GM12874 (cell line): ENCODE data around the gene HOXB6.

Experiments
- TF ChIP-seq, protein P1 (sequence below): IDR thresholded peaks from 2 replicates; pipeline ENCODE4 v1.5.1; 2011; ENCODE audit warnings: low read depth, mild to moderate bottlenecking, control low read depth, low read length, moderate library complexity; ENCODE audit not compliant: insufficient read depth

Gene HOXB6

DNA sequence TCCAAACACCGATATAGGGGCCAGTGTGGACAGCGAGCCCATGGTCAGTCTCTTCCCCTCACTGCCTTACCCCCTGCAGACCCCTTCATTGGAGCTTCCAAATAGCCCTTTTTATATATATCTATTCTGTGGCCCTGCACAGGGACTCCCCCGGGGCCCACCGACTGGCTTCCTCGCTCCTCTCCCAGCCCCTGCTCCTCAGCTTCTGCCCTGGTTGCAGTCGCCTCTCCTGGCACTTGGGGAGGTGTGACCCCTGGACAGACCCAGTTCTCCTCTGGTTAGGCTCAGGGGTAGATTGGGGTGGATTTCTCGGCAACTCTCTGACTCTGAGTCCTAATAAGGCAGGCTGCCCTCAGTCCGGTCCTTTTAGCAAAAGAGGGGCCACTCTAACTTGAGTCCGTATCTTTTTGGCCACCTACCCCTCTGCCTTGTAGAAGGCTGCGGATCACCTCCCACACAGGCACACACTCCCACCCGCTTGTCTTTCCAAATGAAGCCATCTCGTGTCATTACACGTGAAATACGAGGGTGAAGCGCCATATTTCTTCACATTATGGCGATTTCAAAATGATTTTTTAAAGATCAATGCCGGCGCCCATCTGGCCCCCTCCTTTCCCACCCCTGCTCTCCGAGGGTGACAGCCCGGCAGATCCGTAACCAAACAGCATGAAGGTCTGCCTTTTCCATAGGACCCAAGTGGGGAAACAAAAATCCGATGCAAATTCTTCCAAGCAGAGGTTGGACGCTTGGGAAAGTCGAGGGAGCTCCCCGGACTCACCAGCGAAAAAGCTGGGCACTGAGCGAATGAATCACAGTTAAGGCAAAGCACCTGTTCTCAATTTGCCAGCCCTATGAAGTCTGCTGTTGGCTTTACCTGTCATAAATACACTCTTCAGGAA, 23.1 kb upstream of the HOXB6 start:
- TF ChIP-seq, protein P1, sequence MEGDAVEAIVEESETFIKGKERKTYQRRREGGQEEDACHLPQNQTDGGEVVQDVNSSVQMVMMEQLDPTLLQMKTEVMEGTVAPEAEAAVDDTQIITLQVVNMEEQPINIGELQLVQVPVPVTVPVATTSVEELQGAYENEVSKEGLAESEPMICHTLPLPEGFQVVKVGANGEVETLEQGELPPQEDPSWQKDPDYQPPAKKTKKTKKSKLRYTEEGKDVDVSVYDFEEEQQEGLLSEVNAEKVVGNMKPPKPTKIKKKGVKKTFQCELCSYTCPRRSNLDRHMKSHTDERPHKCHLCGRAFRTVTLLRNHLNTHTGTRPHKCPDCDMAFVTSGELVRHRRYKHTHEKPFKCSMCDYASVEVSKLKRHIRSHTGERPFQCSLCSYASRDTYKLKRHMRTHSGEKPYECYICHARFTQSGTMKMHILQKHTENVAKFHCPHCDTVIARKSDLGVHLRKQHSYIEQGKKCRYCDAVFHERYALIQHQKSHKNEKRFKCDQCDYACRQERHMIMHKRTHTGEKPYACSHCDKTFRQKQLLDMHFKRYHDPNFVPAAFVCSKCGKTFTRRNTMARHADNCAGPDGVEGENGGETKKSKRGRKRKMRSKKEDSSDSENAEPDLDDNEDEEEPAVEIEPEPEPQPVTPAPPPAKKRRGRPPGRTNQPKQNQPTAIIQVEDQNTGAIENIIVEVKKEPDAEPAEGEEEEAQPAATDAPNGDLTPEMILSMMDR, result no peak

DNA sequence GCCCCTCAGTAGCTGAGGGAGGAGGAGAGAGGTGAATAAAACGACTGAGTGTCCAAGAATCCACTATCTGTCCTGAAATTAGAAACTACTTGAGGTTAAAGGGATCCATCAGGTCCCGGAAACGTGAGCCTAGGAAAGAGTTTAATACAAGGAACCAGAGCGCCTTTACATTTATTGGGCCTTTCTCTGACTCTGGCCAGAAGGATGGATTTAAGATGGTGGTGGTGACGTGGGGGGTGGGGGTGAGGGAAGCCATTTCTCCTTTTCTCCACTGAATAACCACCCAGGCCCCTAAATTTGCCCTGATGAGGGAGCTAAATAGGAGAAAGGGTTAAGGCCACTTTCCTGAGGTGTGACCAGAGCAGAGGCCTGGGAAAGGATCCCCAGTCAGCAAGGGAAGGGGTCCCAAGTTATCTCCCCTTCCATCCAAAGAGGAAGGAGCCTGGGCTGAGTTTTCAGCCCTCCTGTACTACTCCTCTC, 22.4 kb upstream of the HOXB6 start:
- TF ChIP-seq, protein P1, result no peak

DNA sequence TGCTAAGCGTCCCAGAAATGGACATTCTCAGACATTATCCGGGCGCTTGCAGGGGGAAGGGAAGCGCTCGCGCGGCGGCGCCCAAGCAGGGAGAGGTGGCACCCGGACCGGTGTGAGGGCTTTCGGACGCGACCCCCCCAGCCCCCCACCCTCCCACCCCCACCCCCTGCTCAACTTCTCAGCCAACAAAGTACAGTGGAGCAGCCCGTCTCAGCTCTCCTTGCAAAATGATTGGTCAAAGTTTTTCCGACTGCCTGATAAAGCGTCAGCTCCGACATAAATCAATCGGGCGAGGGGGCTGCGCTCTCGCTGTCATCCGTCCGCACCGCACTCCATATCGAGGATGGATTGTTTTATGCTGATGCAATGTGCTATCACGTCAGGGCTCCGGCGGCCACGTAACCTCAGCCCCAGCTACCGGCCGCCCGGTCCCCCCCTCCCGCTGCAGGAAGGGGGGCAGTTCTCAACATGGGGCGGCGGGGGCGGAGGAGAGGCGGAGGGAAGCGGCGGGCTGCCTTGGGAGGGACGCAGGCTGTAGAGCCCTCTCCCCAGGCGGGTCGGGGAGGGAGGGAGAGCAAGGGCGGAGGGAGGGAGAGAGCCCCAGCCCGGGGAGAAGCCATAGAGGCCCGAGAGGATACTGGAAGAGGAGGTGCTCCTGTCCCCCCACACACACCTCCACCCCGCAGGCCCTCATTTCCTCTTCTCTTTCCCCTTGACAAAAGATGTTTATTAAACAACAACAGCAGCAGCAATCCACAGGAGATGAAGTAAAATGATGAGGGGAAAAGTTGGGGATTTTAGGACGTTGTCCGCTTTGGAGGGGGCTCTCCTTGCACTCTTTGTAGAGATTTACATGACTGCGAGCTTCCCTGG, 21.7 kb upstream of the HOXB6 start, which contains the start of gene HOXB9:
Gene HOXB9 (minus strand): TSS at position 114 of the 873 bp plus-strand sequence. CDS start 89 bp downstream, at position 25.
- TF ChIP-seq, protein P1, result no peak

DNA sequence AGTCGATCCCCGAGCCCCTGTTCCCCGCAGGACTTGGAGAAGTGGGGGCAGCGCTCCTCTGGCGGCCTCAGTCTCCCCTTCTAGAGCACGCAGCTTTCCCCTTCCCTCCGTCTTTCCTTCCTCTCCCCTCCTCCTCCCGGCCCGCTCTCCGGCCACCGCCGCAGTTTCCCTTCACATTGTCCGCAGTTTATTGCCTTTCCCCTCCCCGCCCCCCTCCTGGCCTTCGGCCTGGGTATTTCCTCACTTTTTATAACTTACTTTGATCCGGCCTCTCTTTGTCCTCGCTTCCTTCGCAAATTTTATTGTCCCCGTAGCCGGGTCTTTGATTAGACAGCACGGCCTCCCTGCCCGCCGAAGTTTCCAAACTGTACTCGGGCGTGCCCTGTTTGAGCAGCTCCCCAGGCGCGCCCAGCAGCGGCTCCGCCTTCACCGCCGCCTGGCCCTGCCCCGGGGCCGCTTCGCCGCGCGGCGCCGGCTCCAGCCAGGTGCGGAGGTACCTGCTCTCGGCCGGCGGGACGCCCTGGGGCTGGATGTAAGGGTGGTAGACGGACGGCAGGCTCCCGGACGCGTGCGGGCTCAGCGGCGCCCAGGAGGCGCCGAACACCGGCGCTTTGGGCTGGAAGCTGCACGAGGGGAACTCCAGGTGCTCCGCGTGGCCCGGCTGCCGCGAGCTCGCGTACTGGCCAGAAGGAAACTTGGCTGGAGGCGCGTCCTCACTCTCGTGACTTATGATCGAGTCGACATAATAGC, 20.9 kb upstream of the HOXB6 start:
- TF ChIP-seq, protein P1, result no peak

DNA sequence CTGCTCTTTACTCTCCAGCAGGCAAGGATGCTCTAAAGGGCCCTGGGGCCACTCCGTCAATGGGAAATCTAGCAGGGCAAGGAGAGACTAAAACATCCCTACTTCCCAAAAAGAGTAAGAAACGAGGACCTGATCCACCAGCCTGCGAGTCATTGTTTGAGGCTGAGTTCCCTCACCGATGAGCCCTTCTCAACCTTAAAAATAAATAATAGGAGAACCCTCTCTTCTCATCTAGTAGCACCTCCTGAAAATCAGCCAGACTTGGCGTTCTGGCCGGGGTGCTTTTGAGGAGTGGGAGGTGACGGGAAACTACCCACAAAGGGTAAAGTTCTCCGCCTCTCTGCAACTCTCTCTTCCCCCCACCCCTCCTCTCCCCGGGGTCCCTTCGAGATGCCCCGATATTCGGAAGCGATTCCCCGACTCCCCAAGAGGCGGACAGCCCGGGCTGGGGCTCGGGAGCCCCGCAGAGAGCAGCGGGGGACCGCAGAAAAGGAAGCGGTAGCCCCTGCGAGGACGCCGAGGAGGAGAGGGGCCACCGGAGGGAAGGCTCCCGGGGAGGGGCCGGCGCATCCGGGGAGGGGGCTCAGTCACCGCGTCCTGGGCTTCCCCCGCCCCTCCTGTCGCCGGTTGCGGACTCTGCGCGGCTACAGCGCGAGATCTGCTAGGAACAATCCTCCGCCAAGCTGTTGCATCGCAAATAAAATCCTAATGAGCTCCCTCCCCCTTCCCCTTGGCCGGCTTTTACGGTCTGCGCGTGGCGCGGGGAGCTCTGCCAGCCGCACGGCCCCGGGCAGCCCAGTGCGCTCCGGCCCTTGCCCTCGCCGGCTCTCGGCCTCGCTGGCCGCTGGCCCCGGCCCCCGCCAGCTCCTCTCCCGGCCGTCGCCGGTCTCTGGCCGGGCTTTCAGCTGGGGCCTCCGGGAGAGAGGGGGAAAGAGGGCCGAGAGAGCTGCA, 20.0 kb upstream of the HOXB6 start:
- TF ChIP-seq, protein P1, result no peak

DNA sequence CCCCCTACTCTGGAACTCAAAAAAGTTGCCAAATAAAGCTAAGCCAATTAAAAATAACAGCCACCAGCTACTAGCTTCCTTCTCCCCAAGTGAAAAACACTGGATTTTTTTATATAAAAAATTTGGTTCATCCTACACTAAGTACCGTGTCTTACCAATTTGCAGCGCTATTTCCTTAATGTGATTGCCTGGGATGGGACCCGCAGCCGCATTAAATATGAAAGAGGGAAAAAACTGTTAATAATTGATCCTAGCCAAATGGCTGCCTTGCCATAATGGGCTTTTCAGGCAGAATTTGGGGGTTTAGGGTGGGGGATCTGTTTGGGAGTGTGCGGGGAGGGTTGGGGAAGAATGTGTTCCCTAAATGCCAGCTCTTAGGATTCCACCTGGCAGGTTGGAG, 19.3 kb upstream of the HOXB6 start:
- TF ChIP-seq, protein P1, result no peak
